Astrocyte of the spinal cord (primary cell): ENCODE data around the gene USP9X.
"Not testable (repeated sequence)": the region's sequence is repeated elsewhere in the genome, so short reads cannot be mapped to it uniquely, and the experiment has no call there.

ENCODE experiments used
- DNase-seq: peaks from one replicate; pipeline ENCODE4 v3.0.0; 2011; ENCODE audit warnings: low read depth, low spot score
- H3K4me3 ChIP-seq: 2 replicates; pipeline ENCODE4 v1.5.1; 2011; ENCODE audit warnings: low read depth, mild to moderate bottlenecking, low read length, moderate library complexity
- in situ Hi-C: cut with HindIII; loops from 2 replicates; pipeline ENCODE4 v1.10.0; 2017; ENCODE audit warnings: low sequenced_read_pairs
- TF ChIP-seq, protein P1 (sequence below): IDR thresholded peaks from 2 replicates; pipeline ENCODE4 v1.5.1; 2012; ENCODE audit warnings: low read depth, mild to moderate bottlenecking, low read length, inconsistent platforms

USP9X gene

DNA sequence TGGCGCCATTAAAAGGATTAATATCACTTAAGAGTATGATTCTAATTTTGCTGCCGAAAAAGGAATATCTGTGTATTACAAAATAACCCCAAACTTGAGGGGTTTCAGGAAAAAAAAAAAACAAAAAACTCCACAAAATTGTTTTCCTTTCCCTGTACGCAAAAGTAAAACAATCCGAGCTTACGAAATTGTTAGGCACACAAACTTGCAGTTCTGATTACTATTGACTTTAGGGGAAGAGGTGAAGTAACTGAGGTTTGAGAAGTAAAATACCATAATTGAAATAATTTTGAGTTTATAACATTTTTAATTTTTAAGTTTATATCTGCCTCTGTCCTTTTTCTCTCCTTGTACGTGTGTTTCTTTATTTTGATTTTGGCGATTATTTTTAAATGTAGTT lies 64.8 kb downstream of the USP9X start:
- TF ChIP-seq, protein P1, sequence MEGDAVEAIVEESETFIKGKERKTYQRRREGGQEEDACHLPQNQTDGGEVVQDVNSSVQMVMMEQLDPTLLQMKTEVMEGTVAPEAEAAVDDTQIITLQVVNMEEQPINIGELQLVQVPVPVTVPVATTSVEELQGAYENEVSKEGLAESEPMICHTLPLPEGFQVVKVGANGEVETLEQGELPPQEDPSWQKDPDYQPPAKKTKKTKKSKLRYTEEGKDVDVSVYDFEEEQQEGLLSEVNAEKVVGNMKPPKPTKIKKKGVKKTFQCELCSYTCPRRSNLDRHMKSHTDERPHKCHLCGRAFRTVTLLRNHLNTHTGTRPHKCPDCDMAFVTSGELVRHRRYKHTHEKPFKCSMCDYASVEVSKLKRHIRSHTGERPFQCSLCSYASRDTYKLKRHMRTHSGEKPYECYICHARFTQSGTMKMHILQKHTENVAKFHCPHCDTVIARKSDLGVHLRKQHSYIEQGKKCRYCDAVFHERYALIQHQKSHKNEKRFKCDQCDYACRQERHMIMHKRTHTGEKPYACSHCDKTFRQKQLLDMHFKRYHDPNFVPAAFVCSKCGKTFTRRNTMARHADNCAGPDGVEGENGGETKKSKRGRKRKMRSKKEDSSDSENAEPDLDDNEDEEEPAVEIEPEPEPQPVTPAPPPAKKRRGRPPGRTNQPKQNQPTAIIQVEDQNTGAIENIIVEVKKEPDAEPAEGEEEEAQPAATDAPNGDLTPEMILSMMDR, result no peak
- in situ Hi-C loops, result no loop called here
- DNase-seq, result no peak
- no peak overlapping the region for H3K4me3 ChIP-seq

DNA sequence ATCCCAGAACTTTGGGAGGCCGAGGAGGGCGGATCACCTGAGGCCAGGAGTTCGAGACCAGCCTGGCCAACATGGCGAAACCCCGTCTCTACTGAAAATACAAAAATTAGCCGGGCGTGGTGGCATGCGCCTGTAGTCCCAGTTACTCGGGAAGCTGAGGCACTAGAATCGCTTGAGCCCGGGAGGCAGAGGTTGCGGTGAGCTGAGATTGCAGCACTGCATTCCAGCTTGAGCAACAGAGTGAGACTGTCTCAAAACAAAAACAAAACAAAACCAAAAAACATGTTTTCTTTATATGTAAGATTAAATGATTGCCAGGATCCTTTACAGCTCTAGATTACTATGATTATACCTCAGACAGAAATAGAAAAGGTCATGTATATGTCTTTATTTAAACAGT lies 66.5 kb downstream of the USP9X start:
- DNase-seq, H3K4me3 ChIP-seq, in situ Hi-C loops: not testable (repeated sequence)

DNA sequence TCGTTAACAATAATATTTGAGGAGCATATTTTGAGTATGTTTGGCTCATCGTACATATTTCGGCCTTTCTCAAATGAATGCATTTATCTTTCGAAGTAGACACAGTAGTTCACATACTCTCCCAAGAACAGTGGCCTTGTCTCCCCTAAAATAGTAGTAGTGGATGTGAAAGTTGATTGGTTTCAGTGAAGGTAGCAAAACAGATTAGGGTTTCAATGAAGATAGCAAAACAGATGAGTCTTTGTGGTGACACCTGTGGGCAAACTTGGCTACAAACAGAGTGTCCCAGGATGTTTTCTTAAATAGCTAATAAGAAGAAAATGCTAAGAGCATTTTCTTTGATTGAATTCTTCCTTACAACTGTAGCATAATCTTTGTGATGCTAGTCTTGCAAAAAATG lies 67.0 kb downstream of the USP9X start:
- no peak overlapping the region for H3K4me3 ChIP-seq
- TF ChIP-seq, protein P1, result no peak
- DNase-seq, result no peak
- in situ Hi-C loops, result no loop called here

DNA sequence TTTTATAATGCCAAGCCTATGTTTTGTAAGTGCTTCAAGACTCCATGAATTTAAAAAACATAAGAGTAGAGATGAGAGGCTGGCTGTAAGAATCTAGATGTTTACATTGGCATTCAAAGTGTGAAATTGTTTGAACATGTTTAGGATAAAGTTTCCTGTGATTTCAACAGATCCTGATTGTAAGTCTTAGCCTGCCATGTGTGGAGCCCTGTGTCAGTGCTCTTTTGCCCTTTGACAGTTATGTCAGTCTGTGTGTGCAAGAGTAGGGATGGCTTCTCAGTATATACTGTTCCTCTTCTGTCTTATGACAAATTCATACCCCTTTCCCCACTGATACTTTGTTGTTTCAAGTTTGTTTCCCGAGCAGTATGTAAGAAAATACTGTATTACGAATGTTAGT lies 68.2 kb downstream of the USP9X start:
- DNase-seq, result peak; percentile 21
- TF ChIP-seq, protein P1, result no peak
- in situ Hi-C loops, result no loop called here

DNA sequence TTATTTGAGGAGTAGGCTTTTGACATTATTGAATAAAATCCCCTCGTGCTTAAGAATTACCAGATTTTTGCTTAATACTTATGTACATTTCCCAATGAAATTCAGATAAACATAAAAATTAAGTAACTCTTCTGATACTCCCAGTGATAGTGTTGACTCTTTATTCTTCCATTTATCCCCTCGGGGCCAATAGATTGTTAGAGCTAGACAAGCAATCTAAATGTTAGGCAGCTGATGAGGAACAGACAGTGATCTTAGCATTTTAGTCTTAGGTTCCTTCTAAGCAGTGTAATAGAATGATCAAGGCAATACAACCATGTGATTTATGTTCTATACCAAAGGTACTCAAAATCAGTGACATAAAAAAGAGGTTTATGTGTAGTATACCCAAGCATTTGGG lies 68.7 kb downstream of the USP9X start:
- no peak for DNase-seq
- no peak overlapping the region for H3K4me3 ChIP-seq
- in situ Hi-C loops, result no loop called here
- TF ChIP-seq, protein P1, result no peak

More for the DNA sequence above, 68.2 kb downstream of the USP9X start:
- H3K4me3 ChIP-seq, result no peak overlapping the region

DNA sequence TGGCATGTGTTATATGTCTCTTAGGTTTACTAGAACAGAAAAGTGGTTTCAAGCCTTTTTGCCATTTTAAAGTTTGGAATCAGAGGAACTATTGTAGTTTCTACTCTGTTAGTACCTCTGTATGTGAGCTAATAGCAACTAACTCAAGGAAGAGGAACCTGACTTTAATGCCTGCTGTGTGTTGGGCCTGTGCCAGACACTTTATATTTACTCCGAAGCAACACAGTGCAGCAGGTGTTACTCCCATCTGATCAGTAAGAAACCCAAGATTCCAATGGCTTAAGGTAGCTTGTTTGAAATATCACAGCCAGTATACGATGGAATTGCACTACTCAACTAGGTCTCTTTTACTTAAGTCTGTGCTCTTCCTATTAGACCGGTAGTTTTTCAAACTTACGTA lies 79.2 kb downstream of the USP9X start:
- no peak overlapping the region for H3K4me3 ChIP-seq
- in situ Hi-C loops, result no loop called here
- no peak for DNase-seq
- TF ChIP-seq, protein P1, result no peak

DNA sequence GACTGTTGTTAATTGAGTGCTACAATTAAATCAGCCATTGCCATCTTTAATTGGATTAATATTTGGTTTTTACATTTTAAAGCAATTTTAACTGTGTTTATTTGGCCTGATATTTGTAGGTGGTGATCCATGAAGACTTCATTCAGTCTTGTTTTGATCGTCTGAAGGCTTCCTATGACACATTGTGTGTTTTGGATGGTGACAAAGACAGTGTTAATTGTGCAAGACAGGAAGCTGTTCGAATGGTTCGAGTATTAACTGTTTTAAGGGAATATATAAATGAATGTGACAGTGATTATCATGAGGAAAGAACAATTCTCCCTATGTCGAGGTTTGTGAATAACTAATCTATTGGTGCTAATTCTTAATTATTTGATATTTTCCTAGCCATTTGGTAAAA lies 82.6 kb downstream of the USP9X start:
- TF ChIP-seq, protein P1, result no peak
- DNase-seq, result no peak
- in situ Hi-C loops, result no loop called here
- H3K4me3 ChIP-seq, result no peak overlapping the region
